GM12878 (cell line): Measurements from ENCODE around the gene LRP8. TPM values are rescaled to one million over a fixed set of nuclear protein-coding genes. Genes with fewer than 3 reads are reported as not detected.

Source experiments
- ATAC-seq: fragments of 200-7000 bp; cut with Tn5 transposase; 3 replicates; pipeline ENCODE4 v1.9.1; 2020; ENCODE audit warnings: mild to moderate bottlenecking, moderate library complexity
- BruUV-seq: library from RNA; stranded (reverse); fragments of 400-500 nt; replicated peaks from 2 replicates; lab custom pipeline; 2021; lab: Mats Ljungman, UMichigan
- CTCF ChIA-PET: fragments of 300-600 bp; sonication (Branson Sonifier 250); formaldehyde crosslinking; extraction: SDS; loops from one replicate; lab custom pipeline; 2021; ENCODE audit warnings: inconsistent platforms; lab: Yijun Ruan, JAX
- POLR2A ChIA-PET: fragments of 350-600 bp; formaldehyde crosslinking; extraction: SDS; loops from one replicate; lab custom pipeline; 2021; ENCODE audit warnings: inconsistent platforms; lab: Charles Lee
- RAD21 ChIA-PET: fragments of 300-600 bp; sonication (Branson Sonifier 250); formaldehyde crosslinking; loops from one replicate; lab custom pipeline; 2023; ENCODE audit warnings: antibody characterized with exemption; ENCODE audit not compliant: unreplicated experiment; lab: Charles Lee
- SMC1A ChIA-PET: fragments of 300-600 bp; sonication (Branson Sonifier 250); formaldehyde crosslinking; loops from one replicate; lab custom pipeline; 2023; ENCODE audit not compliant: unreplicated experiment, uncharacterized antibody; lab: Charles Lee
- DNase-seq: peaks from one replicate; pipeline ENCODE4 v3.0.0-alpha.2; 2011; ENCODE audit warnings: low read depth, low spot score
- FAIRE-seq: peaks from 3 replicates; lab custom pipeline; 2011; peaks lifted over from hg19 to GRCh38; lab: Jason Lieb, UNC
- H2AFZ ChIP-seq: 2 replicates; pipeline ENCODE4 v1.6.0; 2011; ENCODE audit warnings: low read depth, low read length, control low read depth; ENCODE audit not compliant: control insufficient read depth
- H3K27ac ChIP-seq: 2 replicates; pipeline ENCODE4 v1.5.1; 2011; ENCODE audit warnings: control low read depth; ENCODE audit not compliant: control insufficient read depth, insufficient read depth
- H3K27me3 ChIP-seq, 2 experiments: replicated peaks in 1 of 2; 2 replicates each; pipeline versions ENCODE4 v1.6.0 to v1.6.1; 2011; ENCODE audit warnings: low read length in 1 of 2; ENCODE audit not compliant: control insufficient read depth in 2 of 2, insufficient read depth in 2 of 2
- H3K36me3 ChIP-seq, 2 experiments: 2 replicates each; pipeline ENCODE4 v1.5.1; 2011; ENCODE audit warnings: low read length in 1 of 2; ENCODE audit not compliant: control insufficient read depth in 2 of 2, insufficient read depth in 2 of 2
- H3K4me1 ChIP-seq: 2 replicates; pipeline ENCODE4 v1.6.1; 2011; ENCODE audit warnings: mild to moderate bottlenecking, low read length, moderate library complexity, mixed read lengths; ENCODE audit not compliant: control insufficient read depth, insufficient read depth
- H3K4me2 ChIP-seq: 2 replicates; pipeline ENCODE4 v1.6.0; 2011; ENCODE audit warnings: control low read depth; ENCODE audit not compliant: control insufficient read depth, insufficient read depth
- H3K4me3 ChIP-seq: fragments of 200-600 bp; sonication (generic); 2 replicates; pipeline ENCODE4 v1.5.1; 2016
- H3K79me2 ChIP-seq: 2 replicates; pipeline ENCODE4 v1.6.0; 2011; ENCODE audit warnings: low read length; ENCODE audit not compliant: control insufficient read depth, insufficient read depth
- H3K9ac ChIP-seq: 2 replicates; pipeline ENCODE4 v1.8.0; 2011; ENCODE audit warnings: low read length, control low read depth, mixed read lengths; ENCODE audit not compliant: control insufficient read depth, insufficient read depth
- H3K9me3 ChIP-seq: replicated peaks from 3 replicates; pipeline ENCODE4 v1.5.1; 2011; ENCODE audit warnings: mild to moderate bottlenecking, low read length; ENCODE audit not compliant: control insufficient read depth, insufficient read depth
- H4K20me1 ChIP-seq: 2 replicates; pipeline ENCODE4 v1.6.0; 2011; ENCODE audit not compliant: control insufficient read depth, insufficient read depth
- CBFB ChIP-seq: IDR thresholded peaks from 2 replicates; pipeline ENCODE4 v1.6.1; 2016; ENCODE audit warnings: antibody characterized with exemption, low read depth
- ETV6 ChIP-seq, 2 experiments: fragments of 450-650 bp in 1 of 2; IDR thresholded peaks in 1 of 2; conservative IDR thresholded peaks in 1 of 2; 2 replicates each; pipeline ENCODE4 v1.6.1; 2014; ENCODE audit warnings: antibody characterized with exemption in 1 of 2, borderline replicate concordance in 1 of 2, low read depth in 1 of 2, mild to moderate bottlenecking in 1 of 2, moderate library complexity in 1 of 2
- HDAC6 ChIP-seq: fragments of 200-600 bp; sonication (generic); IDR thresholded peaks from one replicate; pipeline ENCODE4 v1.8.0; 2017; ENCODE audit warnings: antibody characterized with exemption; ENCODE audit not compliant: unreplicated experiment
- IKZF2 ChIP-seq, 2 experiments: fragments of 450-650 bp; IDR thresholded peaks; 2 replicates each; pipeline ENCODE4 v1.6.1; 2017; ENCODE audit warnings: mild to moderate bottlenecking in 2 of 2, moderate library complexity in 2 of 2
- JUND ChIP-seq: IDR thresholded peaks from 2 replicates; pipeline ENCODE4 v1.6.1; 2012; ENCODE audit warnings: low read depth, mild to moderate bottlenecking, low read length, improper control_type of control experiment, moderate library complexity
- KDM1A ChIP-seq: fragments of 200-600 bp; sonication (generic); IDR thresholded peaks from 2 replicates; pipeline ENCODE4 v1.6.1; 2016; ENCODE audit warnings: borderline replicate concordance
- LARP7 ChIP-seq: fragments of 450-650 bp; IDR thresholded peaks from 2 replicates; pipeline ENCODE4 v1.6.1; 2017; ENCODE audit warnings: mild to moderate bottlenecking
- POLR2A ChIP-seq: IDR thresholded peaks from 2 replicates; pipeline ENCODE4 v1.6.1; 2011; ENCODE audit warnings: low read depth, mild to moderate bottlenecking, low read length
- POLR2AphosphoS5 ChIP-seq: IDR thresholded peaks from 2 replicates; pipeline ENCODE4 v1.6.1; 2011; ENCODE audit warnings: mild to moderate bottlenecking, low read length, inconsistent platforms
- RCOR1 ChIP-seq: conservative IDR thresholded peaks from 2 replicates; pipeline ENCODE4 v1.6.1; 2012; ENCODE audit warnings: low read depth, low read length, improper control_type of control experiment
- RELA ChIP-seq: fragments of 450-650 bp; IDR thresholded peaks from 2 replicates; pipeline ENCODE4 v1.8.0; 2014; ENCODE audit warnings: borderline replicate concordance; ENCODE audit not compliant: partially characterized antibody
- RFX5 ChIP-seq: IDR thresholded peaks from 2 replicates; pipeline ENCODE4 v1.6.1; 2011; ENCODE audit warnings: low read depth, low read length, improper control_type of control experiment
- SP1 ChIP-seq: IDR thresholded peaks from one replicate; pipeline ENCODE4 v1.6.1; 2011; ENCODE audit warnings: low read depth, low read length
- SREBF1 ChIP-seq: IDR thresholded peaks from 2 replicates; pipeline ENCODE4 v1.6.1; 2012; ENCODE audit warnings: mild to moderate bottlenecking, low read length
- SREBF2 ChIP-seq: IDR thresholded peaks from 2 replicates; pipeline ENCODE4 v1.6.1; 2012; ENCODE audit warnings: mild to moderate bottlenecking, low read length
- SRF ChIP-seq, 2 experiments: IDR thresholded peaks; 2 replicates each; pipeline ENCODE4 v1.6.1; 2011; ENCODE audit warnings: low read depth in 2 of 2, low read length in 2 of 2, mild to moderate bottlenecking in 1 of 2, moderate library complexity in 1 of 2
- STAT3 ChIP-seq: IDR thresholded peaks from 2 replicates; pipeline ENCODE4 v1.6.1; 2011; ENCODE audit warnings: low read depth, low read length, improper control_type of control experiment
- WGBS: methylation state at CpG from one replicate; pipeline ENCODE4 v1.1.6; 2016; ENCODE audit warnings: low lambda C conversion rate; ENCODE audit not compliant: insufficient replicate concordance, insufficient coverage; ENCODE audit errors: missing lambda C conversion rate; 5-methylcytosine and 5-hydroxymethylcytosine counted together
- in situ Hi-C: fragments of 300-500 bp; cut with MboI; formaldehyde crosslinking; loops from 9 replicates; pipeline ENCODE4 v1.14.3; 2018; ENCODE audit warnings: mixed read lengths
- intact Hi-C: fragments of 100-400 bp; cut with micrococcal nuclease; formaldehyde crosslinking; loops from one replicate; pipeline ENCODE4 v1.14.2; 2022; ENCODE audit not compliant: unreplicated experiment
- polyA plus RNA-seq, 11 experiments: library from polyadenylated mRNA; depleted of rRNA in 4 of 11; unstranded in 6 of 11; stranded (reverse) in 5 of 11; fragments of >200 nt; fragmentation: Nextera tagmentation in 4 of 11; fragmentation: Illumina TruSeq in 1 of 11; extraction: Ambion mirVana in 4 of 11; extraction: Trizol in 1 of 11; gene quantifications; 1 replicate in 1 of 11; 2 replicates in 10 of 11; pipeline versions ENCODE4 v1.2.1 to v1.2.3, GENCODE V29; 2011 to 2016; ENCODE audit warnings: inconsistent platforms in 2 of 11, missing spikeins in 2 of 11, low read depth in 1 of 11
- total RNA-seq, 4 experiments: library from RNA; depleted of rRNA in 3 of 4; stranded (reverse); fragments of >200 nt in 3 of 4; fragmentation: Illumina TruSeq in 1 of 4; extraction: Trizol in 1 of 4; gene quantifications; 2 replicates each; pipeline versions ENCODE4 v1.2.1 to v1.2.3, GENCODE V29; 2013 to 2021

The LRP8 gene
- total and polyA plus RNA-seq, 10 of the 15 experiments (the other 5 are each of a cell fraction or from before 2014, with no cell fraction given): 2.8 to 40.5 (median 22.3) TPM

DNA sequence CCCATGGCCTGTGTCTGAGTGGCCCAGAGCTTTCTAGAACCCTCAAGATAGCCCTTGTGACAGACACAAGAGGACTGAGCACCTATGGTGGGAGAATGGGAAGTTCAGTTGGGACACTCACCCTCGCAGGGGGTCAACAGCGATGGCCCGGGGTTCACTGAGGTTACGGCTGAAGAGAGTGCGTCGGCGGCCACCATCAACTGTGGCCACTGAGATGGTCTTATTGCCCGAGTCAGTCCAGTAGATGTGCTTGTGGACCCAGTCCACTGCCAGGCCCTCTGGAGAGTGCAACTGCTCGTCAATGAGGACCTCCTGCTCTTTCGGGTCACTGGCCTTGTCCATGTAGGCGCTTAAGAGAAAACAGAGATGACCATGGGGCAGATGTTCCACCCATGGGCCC lies 63.8 kb downstream of the LRP8 start (continued):
- TF ChIP-seq ETV6 (conservative IDR thresholded peaks at IDR 0.05 in 1 of 2, IDR thresholded peaks at IDR 0.05 in 1 of 2; ENCODE audit: borderline replicate concordance in 1 of 2, low read depth in 1 of 2) (no peak), JUND (no peak), POLR2AphosphoS5 (no peak)

DNA sequence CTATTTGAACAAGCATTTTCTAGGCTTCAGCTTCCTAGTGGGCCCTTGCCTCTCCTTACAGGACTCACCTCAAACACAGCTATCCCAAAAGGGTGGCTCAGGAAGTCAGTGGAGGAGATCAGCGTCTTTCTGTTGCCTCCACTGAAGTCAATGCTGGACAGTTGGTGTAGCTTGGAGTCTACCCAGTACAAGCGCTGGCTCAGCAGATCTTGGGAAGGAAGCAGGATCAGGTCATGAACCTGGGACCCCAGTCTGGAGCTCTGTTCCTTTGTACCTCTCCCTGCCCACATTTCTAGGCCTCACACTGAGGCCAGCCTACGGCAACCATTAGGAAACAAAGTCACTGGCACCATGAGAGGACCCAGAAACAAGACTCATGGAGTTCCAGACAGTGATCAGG lies 65.9 kb downstream of the LRP8 start:
- Histone ChIP-seq H3K79me2 (no peaks in the 10 kb centered on the region), H3K36me3 (peaks cover 30 to 45% of the 10 kb centered on the region in 2 experiments), H4K20me1 (no peaks in the 10 kb centered on the region), H3K4me1 (peaks cover 10% of the 10 kb centered on the region), H3K27me3 (no peaks in the 10 kb centered on the region), H3K27ac (no peak overlapping the region), H2AFZ (no peak overlapping the region)
- SMC1A ChIA-PET: interaction anchor here (1.2 kb wide), 1 partner anchor 132 kb away, joined by 3 read pairs; no protein-coding TSS in a partner anchor
- WGBS: 98% methylated on average over 3 of the region's 3 CpGs
- POLR2A ChIA-PET: no interaction called here
- no peak for TF ChIP-seq KDM1A
- no peak for TF ChIP-seq CBFB
- no peak for TF ChIP-seq LARP7
- no peak for TF ChIP-seq ETV6 (conservative IDR thresholded peaks at IDR 0.05 in 1 of 2, IDR thresholded peaks at IDR 0.05 in 1 of 2; ENCODE audit: borderline replicate concordance in 1 of 2, low read depth in 1 of 2)
- no peak for TF ChIP-seq IKZF2 (IDR thresholded peaks at IDR 0.05)
- TF ChIP-seq RFX5: no peak
- no peak for TF ChIP-seq POLR2A
- TF ChIP-seq SP1: no peak
- TF ChIP-seq RCOR1: no peak
- TF ChIP-seq STAT3: no peak
- no peak for TF ChIP-seq HDAC6
- TF ChIP-seq SREBF1: no peak
- no peak for TF ChIP-seq SRF (IDR thresholded peaks at IDR 0.05; ENCODE audit: low read depth in 2 of 2, low read length in 2 of 2)
- no peak for TF ChIP-seq RELA
- TF ChIP-seq SREBF2: no peak
- TF ChIP-seq, all 136 proteins: peak for 0
- FAIRE-seq (no peak), ATAC-seq (no peak), DNase-seq (no peak)
- BruUV-seq: no TSS peak
- intact Hi-C loops: no loop called here
- H3K4me2 ChIP-seq: no peak overlapping the region
- H3K9me3 ChIP-seq: no peaks in the 10 kb centered on the region
- ChIA-PET RAD21 (no interaction called here), CTCF (interaction anchor here (1.3 to 1.7 kb wide), 3 partner anchors 9 to 30 kb away, joined by 4 read pairs; no protein-coding TSS in a partner anchor)
- no peak overlapping the region for H3K9ac ChIP-seq
- H3K4me3 ChIP-seq: no peak overlapping the region
- in situ Hi-C loops: no loop called here
